HG03520 (cell line): ENCODE results near the gene GIPC2.
"Not testable (repeated sequence)": the region's sequence is repeated elsewhere in the genome, so short reads cannot be mapped to it uniquely, and the experiment has no call there.

Source experiments
- ATAC-seq: cut with Tn5 transposase; IDR thresholded peaks from one replicate; pipeline ENCODE4 v1.9.1; 2021; ENCODE audit warnings: mild to moderate bottlenecking, moderate library complexity; ENCODE audit not compliant: unreplicated experiment

The GIPC2 gene

DNA sequence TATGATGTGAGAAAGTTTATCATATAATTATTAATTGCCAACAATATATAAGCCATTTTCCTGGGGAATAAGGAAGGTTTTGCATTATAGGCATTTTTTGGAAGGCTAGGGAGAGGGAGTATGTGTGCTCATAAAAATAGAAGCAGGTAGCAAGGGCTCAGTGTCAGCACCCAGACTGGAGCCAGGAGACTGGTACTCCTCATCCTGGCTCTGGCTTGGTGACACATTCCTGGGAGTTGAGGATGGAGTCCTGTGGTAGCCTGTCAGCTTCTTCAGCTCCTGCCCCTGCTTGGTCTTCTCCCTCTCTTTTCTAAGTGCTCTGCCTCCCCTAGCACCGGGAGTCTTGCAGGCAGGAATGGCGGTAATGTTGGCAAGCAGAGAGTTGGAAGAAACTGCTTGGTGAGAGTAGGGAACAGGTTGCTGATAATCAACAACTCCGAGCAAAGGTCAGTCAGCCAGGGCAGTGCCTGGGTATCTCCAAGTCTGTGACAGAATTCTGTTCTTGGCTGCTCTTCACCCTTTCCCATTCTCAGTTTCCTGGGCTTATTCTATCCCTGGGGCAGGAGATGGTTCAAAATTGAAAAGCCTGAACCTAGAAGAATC lies 23.0 kb downstream of the GIPC2 start:
- no peak for ATAC-seq

DNA sequence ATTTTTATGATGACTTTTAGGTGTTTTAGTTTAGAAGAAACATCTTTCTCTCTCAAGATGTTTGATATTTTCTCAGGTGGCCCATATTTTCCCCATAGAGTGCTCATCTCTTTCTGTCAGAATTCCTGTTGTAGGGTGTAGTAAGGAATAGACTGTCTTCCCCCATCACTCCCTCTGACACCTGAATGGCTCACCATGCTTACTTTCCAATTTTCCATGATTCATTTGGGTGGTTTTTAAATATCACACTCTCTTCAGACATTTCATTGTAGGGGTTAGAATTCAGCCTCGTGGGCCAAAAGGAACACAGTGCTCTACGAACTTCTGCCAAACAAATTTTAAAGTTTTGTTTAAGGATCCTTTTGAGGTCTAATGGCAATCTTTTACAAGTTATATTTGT lies 24.0 kb downstream of the GIPC2 start:
- ATAC-seq = no peak

DNA sequence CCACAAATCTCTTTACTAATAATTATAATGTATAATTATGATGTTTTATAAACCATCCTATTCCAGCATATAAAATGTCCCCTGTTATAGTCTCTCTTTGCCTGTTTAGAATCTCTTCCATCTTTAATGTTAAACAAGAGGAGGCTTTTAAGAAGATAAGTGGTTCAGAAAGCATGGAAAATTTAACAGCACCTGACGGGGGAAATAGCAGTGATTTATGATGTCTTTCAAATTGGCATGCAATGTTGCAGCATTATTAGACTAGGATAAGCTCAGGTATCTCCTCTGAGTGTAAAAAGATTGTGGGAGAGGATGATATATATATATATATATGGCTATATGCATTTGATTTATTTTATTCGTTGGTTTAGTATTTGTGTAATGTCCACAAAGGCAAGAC lies 24.4 kb downstream of the GIPC2 start:
- no peak for ATAC-seq

DNA sequence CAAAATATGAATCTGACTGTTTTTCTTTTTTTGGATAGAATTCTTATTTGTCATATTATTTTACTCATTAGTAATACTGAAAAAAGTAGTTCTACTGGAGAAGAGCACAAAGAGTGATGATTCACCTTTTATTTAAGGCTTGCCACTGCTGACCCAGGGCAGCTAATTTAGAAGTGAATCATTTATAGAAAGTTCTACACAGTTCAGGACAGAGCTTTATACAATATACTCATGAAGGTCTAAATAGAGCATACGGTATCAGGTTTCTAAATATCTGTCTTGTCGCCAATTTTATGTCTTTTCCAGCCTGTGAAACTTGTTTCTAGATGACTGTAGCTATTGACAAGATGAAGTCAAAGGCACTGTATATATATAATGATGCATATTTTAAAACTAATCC lies 25.0 kb downstream of the GIPC2 start:
- ATAC-seq = peak; percentile 71

DNA sequence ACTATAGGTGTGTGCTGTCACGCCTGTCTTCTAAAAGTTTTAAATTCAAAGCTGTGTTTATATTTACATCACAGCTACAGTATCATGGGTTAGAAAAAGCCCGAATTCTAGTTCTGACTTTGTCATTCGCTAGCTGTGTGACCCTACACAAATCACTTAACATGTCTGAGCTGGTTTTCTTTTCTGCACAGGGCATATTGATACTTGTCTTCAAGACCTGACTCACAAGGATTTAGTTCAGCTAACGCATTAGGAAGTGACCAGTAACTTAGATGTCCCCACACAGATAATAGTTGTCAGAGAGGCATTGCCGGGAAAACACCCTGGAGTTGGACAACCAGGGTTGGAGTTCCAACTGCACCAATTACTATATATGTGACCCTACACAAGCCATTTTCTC lies 25.9 kb downstream of the GIPC2 start:
- ATAC-seq = no peak

DNA sequence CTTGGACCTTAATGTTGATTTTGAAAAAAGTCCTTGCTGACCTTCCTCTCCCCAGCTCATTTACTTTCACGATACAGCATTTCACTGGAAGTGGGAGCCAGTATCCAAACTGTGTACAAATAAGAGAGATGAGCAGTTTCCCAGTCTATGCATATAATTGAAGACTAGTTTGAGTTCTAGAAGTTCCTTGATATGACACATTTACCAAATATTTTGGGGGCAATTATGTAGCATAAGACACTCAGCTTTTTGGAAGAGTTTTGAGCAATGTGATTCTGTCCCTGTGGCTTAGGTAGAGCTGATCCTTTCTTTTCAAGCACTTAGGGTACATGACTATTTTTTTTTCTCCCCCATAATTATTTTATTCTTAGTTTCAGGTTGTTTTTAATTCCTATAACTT lies 26.4 kb downstream of the GIPC2 start:
- ATAC-seq = no peak

DNA sequence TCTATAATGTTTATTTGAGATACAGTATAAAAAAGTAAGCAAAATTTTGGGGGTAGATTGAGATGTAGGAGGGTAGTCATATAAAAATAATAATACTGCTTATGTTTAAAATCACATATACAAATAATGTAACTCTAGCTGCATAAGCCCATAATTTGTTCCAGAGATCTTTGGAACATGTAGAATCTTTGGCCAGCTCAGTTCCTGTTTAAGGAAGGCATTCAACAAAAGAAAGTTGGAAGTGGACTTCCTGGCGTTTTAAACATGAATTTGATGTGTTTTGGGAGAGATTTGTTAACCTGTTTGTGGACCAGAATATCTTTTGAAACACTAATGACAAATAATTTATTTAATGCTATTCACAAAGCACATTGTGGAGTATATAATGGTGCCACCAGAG lies 27.7 kb downstream of the GIPC2 start:
- no peak for ATAC-seq

DNA sequence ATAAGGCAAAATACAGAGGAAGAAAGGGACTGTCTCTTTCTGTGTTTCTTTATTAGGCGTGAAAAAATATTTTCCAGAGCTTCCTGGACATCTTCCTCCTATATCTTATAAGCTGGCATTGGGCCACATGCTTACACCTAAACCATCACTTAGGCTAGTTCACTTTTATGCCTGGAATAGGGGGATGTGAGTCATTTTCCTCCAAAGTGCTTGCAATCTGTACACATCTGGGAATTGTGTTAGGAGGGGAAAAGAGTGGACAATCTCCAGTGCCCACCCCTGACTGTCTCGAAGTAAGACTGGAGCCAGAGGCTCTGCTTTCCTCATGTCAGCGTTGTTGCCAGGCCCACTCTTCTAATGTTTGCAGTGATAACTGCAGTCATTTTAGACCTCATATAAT lies 29.9 kb downstream of the GIPC2 start:
- ATAC-seq = no peak

DNA sequence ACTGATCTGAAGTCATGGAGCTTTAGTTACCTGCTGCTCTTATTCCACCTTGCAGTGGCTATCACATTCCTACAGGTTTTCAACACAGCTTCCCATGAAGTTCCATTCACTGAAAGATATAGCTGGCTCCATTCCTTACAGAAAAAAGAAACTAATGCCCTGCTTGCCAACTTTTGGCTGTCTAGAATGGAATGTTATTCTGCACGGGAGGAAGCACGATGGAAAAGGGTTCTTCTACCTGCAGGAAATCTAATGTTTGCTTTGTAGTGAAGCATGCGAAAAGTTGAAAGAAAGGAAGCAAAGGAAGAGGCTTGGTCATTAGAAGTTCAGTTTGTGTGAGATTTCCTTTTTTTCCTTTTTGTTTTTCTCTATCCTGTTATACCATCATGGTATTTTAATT lies 32.6 kb downstream of the GIPC2 start:
- ATAC-seq = no peak

DNA sequence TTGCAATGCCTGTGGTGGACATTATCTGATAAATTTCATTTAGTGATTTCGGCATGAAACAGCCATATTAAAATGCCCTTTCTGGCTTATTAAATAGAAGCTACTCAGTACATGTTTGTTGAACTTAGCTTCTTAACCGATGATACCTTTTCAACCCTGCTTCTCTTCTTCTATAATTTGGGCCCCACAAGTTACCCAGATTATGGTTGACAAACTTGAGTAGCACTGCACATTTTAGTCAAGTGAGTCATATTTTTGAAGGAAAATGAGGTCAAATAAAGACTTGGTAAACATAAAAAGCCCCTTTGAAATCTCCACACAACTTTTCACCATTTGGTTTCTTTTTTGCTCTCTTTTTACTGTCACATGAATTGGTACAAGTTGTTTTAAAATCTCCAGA lies 33.8 kb downstream of the GIPC2 start:
- no peak for ATAC-seq

DNA sequence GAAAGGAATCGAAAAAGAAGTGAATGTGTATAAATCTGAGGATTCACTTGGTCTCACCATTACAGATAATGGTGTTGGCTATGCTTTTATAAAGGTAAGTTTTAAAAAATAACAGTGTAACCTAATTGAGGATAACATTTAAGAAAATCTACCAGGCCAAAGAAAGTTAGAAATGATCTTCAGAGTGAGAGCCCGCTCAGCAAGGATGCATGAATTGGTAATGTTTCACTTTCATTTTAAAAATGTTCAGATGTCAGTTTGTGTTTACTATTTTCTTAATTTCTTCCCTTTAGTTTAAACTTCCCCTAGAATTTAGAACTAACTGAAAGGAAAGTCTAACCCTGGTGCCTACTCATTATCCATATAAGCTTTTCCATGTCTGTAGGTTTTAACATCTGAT lies 35.0 kb downstream of the GIPC2 start:
- ATAC-seq = no peak

DNA sequence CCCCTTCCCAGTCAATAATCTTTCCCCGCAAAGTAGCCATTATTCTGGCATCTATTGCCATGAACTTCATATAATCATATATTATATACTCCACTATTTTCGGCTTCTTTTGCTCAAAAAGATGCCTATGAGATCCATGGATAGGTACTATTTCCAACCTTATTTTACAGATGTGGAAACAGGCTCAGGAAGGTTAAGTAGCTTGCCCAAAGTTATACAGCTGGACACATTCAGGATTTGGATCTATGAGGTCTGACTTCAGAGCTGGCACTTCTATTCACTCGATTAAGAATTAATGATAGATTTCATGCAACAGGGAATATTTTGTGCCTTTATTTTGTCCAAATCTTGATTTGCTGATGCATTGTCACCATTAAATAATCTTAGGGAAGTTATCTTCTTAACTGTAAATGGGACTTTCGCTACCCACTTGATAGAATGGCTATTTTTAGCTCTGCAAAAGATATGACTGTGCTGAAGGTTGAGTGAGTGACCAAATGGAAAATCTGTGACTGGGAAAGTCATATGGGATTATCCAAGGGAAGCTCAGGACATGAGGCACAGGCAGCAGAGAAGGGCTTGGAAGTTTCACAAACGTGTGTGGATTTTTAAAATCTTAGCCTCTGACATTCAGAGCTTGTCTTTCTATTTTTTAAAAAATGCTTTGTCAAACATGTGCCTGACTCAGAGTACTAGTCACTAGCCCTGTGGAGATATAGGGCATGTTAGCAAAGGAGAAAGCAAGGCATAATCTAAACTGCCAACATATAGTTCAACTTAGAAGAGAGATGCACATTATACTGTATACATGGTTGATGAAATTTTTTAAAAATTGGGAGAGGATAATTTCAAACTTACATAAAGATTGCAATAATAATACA lies 36.5 kb downstream of the GIPC2 start:
- ATAC-seq = no peak

DNA sequence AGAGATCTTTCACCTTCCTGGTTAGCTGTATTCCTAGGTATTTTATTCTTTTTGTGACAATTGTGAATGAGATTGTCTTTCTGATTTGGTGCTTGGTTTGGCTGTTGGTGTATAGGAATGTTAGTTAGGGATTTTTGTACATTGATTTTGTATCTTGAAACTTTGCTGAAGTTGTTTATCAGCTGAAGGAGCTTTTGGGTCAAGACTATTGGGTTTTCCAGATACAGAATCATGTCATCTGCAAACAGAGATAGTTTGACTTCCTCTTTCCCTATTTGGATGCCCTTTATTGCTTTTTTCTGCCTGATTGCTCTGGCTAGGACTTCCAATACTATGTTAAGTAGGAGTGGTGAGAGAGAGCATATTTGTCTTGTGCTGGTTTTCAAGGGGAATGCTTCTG lies 38.9 kb downstream of the GIPC2 start:
- ATAC-seq = not testable (repeated sequence)

DNA sequence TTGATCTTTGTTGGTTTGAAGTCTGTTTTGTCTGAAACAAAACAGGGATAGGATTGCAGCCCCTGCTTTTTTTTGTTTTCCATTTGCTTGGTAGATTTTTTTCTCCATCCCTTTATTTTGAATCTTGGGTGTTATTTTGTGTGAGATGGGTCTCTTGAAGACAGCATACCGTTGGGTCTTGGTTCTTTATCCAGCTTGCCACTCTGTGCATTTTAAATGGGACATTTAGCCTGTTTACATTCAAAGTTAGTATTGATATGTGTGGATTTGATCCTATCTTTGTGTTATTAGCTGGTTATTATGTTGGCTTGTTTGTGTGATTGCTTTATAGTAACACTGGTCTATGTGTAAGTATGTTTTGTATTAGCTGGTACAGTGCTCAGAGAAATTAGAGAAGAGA lies 40.9 kb downstream of the GIPC2 start:
- ATAC-seq = no peak

DNA sequence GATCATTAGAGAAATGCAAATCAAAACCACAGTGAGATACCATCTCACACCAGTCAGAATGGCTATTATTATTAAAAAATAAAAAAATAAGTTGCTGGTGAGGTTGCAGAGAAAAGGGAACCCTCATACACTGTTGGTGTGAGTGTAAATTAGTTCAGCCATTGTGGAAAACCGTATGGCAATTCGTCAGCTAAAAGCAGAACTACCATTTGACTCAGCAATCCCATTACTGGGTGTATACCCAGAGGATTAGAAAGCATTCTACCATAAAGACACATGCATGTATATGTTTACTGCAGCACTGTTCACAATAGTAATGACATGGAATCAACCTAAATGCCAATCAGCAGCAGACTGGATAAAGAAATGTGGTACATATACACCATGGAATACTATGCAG lies 42.2 kb downstream of the GIPC2 start:
- peak; percentile 40 for ATAC-seq

DNA sequence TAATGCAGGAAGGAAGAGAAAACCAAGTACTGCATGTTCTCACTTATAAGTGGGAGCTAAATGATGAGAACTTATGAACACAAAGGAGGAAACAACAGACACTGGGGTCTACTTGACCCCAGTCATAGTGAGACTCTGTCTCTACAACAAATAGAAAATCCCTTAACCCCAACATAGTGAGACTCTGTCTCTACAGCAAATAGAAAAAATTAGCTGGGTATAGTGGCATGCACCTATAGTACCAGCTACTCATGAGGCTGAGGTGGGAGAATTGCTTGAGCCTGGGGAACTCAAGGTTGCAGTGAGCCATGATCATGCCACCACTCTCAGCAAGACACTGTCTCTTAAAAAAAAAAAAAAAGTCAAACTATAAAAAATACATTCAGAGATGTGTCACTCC lies 42.7 kb downstream of the GIPC2 start:
- peak; percentile 64 for ATAC-seq

DNA sequence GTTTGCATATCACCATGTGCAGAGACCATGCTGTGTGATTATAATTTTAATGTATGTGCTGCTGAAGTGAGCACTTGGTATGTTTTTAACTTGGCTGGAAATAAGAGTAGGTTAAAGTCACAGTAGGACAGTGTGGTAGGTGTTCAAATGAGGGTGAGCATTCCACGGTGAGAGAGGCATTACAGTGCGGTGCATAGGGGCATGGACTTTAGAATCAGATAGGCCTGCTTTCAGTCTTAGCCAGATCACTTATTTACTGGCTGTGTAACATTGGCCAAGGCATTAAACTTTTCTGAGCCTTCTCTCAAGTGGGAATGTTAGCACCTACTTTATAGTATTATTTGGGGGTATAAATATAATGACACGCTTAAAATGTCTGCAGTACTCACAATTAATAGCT lies 43.2 kb downstream of the GIPC2 start:
- no peak for ATAC-seq

DNA sequence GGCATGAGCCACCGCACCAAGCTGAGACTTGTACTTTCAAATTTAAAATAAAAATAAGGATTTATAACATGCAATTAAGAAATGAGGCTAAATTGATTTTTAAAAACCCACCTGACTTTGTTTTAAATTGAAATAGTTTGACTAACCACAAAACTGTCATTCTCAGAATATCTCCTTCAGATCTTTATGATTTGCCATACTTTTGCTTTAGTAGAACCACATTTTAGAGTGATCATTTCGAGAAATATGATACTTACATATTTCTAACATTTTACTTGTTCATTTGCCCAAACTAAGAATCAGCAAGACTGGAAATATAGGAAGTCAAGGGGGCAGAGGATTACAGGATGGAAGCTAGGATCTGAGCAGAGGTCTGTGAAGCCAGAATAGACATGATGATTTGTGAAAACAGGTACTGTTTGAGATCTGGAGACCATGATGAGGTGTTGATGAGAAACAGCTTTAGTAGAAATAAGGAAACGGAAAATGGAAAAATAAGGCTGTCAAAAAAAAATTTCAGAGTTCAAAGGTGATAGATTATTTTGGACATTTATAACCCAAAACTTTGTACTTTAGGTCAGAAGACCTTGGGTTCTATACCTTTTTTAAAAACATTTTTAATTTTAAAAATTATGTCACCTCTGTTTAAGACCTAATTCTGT lies 44.8 kb downstream of the GIPC2 start:
- no peak for ATAC-seq

DNA sequence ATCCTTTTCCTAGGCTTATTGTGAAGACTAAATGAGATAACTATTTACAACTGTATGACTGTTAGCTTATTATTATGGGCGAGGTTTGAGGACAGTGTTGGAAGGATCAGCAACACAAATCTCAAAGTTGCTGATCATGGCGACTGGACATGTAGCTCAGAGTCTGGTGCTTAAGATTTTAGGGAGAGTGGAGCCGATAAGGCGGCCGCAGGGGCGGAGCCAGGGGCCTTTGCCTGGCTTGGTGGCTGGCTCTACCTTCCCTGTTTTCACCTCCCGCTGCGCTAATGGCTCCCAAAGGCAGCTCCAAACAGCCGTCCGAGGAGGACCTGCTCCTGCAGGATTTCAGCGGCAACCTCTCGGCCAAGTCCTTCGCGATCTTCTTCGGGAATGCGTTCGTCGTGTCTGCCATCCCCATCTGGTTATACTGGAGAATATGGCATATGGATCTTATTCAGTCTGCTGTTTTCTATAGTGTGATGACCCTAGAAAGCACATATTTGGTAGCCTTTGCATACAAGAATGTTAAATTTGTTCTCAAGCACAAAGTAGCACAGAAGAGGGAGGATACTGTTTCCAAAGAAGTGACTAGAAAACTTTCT lies 45.5 kb downstream of the GIPC2 start:
- ATAC-seq = no peak

DNA sequence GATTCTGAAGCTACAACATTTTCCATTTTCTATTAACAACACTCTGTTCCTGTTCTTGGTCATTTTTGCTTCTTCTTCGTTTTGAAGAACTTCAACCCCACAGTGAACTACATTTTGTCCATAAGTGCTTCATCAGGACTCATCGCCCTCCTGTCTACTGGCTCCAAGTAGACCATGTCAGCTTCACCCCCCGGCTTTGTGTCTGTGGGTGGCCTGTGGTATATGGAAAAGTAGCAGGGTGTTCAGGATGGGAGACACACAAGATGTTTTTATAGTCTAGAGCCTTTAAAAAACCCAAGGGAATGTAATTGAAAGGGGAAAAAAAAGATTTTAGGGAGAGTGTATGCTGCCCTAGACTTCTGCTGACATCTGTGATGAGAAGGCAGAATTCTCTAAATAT lies 46.1 kb downstream of the GIPC2 start:
- ATAC-seq = no peak

DNA sequence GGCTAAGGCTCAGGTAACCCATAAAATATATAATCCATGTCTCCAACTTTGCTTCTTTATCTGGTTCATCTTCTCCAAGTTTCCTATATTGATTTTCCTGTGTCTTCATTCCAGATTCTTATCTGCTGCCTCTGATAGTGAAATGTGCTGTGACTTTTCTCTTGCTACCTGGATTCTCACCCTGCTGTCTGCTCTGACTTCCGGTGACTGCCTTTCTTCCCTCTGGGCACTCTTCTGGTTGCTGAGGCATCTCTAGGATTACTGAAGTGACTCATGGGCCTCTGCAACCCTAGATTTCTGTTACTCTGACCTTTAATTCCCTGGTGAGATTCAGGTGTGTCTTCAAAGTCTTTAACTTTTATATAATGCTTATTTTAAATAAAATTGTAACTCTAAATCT lies 46.9 kb downstream of the GIPC2 start:
- ATAC-seq = no peak

DNA sequence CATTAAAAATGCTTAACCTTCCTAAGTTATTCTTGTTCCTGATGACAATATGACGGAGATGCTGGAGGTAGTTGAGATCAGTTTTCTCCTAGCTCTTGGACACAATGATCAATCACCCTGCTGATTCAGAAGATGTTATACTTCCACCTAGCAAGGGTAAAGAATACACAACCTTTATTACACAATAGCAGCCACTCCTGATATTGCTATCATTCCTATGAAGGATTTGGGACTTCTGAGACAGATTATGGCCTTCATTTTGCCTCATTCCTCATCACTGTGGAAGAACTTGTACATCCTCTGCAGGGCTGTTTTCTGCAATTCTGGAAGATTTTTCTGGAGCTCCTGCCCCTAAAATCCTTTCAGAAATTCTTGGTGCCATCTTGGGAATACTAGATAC lies 47.8 kb downstream of the GIPC2 start:
- no peak for ATAC-seq
